GM18502 (cell line): ENCODE results near the gene IL37.
"Not testable (repeated sequence)": the region's sequence is repeated elsewhere in the genome, so short reads cannot be mapped to it uniquely, and the experiment has no call there.

ENCODE experiments used
- ATAC-seq: cut with Tn5 transposase; IDR thresholded peaks from one replicate; pipeline ENCODE4 v1.9.1; 2021; ENCODE audit warnings: mild to moderate bottlenecking; ENCODE audit not compliant: unreplicated experiment, poor library complexity

IL37 gene

GRCh38 chr2:112919086-112919485 is 8.1 kb downstream of the IL37 start:
- ATAC-seq: no peak

GRCh38 chr2:112920923-112921532 is 10.1 kb downstream of the IL37 start:
- ATAC-seq: no peak

GRCh38 chr2:112921982-112922381 is 11.0 kb downstream of the IL37 start:
- no peak for ATAC-seq

- no peak for ATAC-seq
Observed at GRCh38 chr2:112923237-112923966, 12.4 kb downstream of the IL37 start.

- ATAC-seq: no peak
Observed at GRCh38 chr2:112923967-112924338, 13.0 kb downstream of the IL37 start.

- ATAC-seq: no peak
Observed at GRCh38 chr2:112924360-112924759, 13.4 kb downstream of the IL37 start.

GRCh38 chr2:112924821-112925220 is 13.9 kb downstream of the IL37 start:
- ATAC-seq: no peak

GRCh38 chr2:112926707-112927106 is 15.7 kb downstream of the IL37 start:
- no peak for ATAC-seq

- ATAC-seq: no peak
Observed at GRCh38 chr2:112927745-112928144, 16.8 kb downstream of the IL37 start.

GRCh38 chr2:112933261-112933660 is 22.3 kb downstream of the IL37 start:
- ATAC-seq: no peak

- not testable (repeated sequence) for ATAC-seq
Observed at GRCh38 chr2:112934117-112934516, 23.2 kb downstream of the IL37 start.

GRCh38 chr2:112936927-112937232 is 25.9 kb downstream of the IL37 start:
- ATAC-seq: no peak

GRCh38 chr2:112938904-112939303 is 27.9 kb downstream of the IL37 start:
- ATAC-seq: no peak

GRCh38 chr2:112939425-112939824 is 28.5 kb downstream of the IL37 start:
- ATAC-seq: no peak

- no peak for ATAC-seq
Observed at GRCh38 chr2:112940859-112941625, 30.1 kb downstream of the IL37 start.

- ATAC-seq: peak; percentile 79
Observed at GRCh38 chr2:112941753-112942653, 31.0 kb downstream of the IL37 start.

- ATAC-seq: no peak
Observed at GRCh38 chr2:112942654-112943002, 31.7 kb downstream of the IL37 start.

- ATAC-seq: no peak
Observed at GRCh38 chr2:112944971-112945370, 34.0 kb downstream of the IL37 start.

- ATAC-seq: no peak
Observed at GRCh38 chr2:112946086-112946485, 35.1 kb downstream of the IL37 start.

GRCh38 chr2:112947374-112947773 is 36.4 kb downstream of the IL37 start:
- no peak for ATAC-seq

GRCh38 chr2:112949456-112949855 is 38.5 kb downstream of the IL37 start:
- no peak for ATAC-seq
